Fibroblast of villous mesenchyme (primary cell): Measurements from ENCODE around the gene EML1. TPM values are rescaled to one million over a fixed set of nuclear protein-coding genes. Genes with fewer than 3 reads are reported as not detected.

Experiments
- DNase-seq: peaks from one replicate; pipeline ENCODE4 v3.0.0-alpha.2; 2010; ENCODE audit warnings: low read depth
- H3K4me3 ChIP-seq: 2 replicates; pipeline ENCODE4 v1.5.1; 2011; ENCODE audit warnings: low read depth, mild to moderate bottlenecking, low read length
- total RNA-seq: library from RNA; depleted of rRNA; stranded (reverse); fragments of >200 nt; gene quantifications from 2 replicates; pipeline ENCODE4 v1.2.3, GENCODE V29; 2012
- TF ChIP-seq, protein P1 (sequence below): IDR thresholded peaks from 2 replicates; pipeline ENCODE4 v1.5.1; 2012; ENCODE audit warnings: low read depth, mild to moderate bottlenecking, low read length; ENCODE audit not compliant: insufficient read depth

EML1 gene
- total RNA-seq, 1 donor, result 34.5 TPM

DNA sequence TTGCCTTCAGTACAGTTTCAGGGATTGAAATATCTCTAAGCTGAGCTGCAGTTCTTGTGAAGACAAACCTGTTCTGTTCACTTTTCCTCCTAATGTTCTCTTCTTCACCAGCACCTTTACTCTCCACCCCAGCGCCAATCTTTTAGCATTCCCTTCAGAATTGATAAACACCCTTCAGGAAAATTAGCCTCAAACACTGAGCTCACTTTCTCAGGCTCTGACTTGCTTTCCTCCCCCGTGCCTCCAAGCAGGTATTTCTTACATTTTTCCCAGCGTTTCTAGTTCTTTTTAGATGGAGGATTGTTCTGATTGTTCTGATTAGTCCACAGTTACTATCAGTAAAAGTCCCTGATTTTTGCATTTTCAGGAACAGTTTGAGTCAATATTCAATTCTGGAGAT is 183.5 kb downstream of the EML1 start:
- no peak for DNase-seq
- H3K4me3 ChIP-seq, result no peak overlapping the region
- TF ChIP-seq, protein P1, sequence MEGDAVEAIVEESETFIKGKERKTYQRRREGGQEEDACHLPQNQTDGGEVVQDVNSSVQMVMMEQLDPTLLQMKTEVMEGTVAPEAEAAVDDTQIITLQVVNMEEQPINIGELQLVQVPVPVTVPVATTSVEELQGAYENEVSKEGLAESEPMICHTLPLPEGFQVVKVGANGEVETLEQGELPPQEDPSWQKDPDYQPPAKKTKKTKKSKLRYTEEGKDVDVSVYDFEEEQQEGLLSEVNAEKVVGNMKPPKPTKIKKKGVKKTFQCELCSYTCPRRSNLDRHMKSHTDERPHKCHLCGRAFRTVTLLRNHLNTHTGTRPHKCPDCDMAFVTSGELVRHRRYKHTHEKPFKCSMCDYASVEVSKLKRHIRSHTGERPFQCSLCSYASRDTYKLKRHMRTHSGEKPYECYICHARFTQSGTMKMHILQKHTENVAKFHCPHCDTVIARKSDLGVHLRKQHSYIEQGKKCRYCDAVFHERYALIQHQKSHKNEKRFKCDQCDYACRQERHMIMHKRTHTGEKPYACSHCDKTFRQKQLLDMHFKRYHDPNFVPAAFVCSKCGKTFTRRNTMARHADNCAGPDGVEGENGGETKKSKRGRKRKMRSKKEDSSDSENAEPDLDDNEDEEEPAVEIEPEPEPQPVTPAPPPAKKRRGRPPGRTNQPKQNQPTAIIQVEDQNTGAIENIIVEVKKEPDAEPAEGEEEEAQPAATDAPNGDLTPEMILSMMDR, result no peak

DNA sequence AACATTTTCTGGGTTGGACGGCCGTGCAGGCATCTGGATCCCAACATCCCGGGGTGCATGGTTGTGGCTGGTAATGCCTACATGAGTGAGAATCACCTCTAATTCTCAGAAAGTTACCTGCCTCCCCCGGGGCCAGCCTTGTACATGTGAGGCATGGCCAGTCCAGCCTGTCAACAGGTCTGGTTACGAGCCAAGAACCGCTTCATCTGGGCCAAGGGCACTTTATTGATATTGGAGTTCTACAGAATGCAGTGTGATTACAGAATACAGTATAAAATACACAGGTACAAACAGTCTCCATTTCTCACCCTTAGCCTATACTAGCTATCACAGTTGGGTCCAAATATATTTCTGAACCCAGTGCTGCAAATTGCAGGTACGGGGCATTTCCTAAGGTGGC is 187.1 kb downstream of the EML1 start:
- DNase-seq, result no peak
- H3K4me3 ChIP-seq, result no peak overlapping the region
- TF ChIP-seq, protein P1, result no peak

DNA sequence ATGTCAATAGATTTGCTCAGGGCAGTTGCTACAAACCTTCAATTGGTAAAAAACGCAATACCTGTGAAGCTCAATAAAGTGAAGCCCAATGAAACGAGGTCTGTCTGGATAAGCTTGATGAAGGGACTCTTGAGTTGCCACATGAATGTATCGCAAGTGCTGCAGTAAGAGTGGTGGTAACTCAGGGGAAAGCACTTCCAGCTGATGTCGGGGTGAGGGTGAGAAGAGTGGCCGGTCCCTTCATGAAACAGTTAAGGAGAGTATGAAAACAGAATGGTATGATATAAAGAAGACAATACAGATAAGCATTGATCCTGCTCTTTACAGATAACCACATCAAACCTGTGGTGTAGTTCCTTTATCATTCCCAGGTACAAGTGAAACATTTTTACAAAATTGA is 188.6 kb downstream of the EML1 start:
- TF ChIP-seq, protein P1, result no peak

DNA sequence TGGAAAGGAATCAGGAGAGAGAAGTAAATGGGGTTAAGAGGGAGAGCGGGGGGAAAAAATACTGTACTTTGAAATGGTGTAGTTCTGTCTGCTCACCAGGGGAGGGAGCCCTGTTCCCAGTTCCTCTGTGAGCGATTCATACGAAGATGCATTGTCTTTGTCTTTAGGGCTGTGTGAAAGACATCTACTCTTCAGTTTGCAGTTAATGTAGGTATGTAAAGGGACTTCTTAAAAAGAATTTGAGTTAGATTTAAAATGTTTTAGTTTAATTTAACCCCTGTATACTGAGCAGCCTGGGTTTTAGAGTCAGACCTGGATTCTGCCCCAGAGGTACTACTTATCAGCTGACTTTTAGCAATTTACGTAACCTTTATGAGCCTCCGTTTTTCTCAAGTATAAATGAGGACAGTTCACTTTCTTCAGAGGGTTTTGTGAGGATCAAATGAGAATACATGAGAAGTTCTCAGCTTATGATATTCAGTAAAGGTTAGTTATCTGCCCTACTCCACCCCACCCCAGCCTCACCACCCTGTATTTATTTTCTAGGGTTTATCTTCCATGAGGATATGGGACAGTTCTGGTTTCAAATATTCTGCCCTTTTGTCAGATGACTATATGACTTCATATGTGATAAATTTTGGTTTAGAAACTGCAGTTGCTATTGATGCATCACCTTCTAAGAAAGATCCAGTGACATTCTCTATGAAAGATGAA is 189.5 kb downstream of the EML1 start:
- no peak overlapping the region for H3K4me3 ChIP-seq
- peak; percentile 76 for DNase-seq

More for the DNA sequence above, 188.6 kb downstream of the EML1 start:
- H3K4me3 ChIP-seq, result no peak overlapping the region
- DNase-seq, result no peak

DNA sequence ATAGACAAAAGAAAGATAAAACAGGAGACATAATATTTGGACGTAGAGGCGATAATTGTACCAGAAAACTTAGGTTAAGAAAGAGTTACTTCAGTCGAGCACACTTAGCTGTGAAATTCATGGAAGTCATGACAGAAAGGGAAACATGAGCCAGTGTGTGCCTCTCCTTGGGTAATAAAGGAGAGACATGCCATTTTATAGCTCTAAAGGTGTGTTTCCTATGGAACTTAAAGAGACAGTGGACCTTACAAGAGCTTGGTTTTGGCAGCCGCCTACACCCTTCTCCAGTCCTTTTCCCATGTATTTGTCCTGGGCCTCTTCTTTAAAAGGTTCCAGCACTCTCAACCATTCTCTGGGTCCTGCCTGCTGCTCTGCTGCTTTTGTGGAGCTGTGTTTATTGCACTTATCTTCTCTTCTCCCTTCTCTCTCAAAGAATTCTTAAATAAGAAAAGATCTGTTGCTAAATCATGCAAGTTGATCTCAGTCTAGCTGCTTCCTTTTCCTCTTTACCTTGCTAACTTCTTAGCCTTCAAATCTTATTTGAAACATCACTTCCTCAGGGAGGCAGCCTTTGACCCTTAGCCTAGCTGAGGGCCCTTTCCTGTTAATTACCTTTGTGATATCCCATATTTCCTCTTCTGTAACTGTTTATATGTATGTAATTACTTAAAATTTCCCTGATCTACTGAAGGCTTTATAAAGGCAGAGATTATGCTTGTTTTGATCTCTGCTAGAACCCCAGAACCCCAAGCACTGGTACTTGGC is 190.2 kb downstream of the EML1 start:
- DNase-seq, result no peak
- H3K4me3 ChIP-seq, result no peak overlapping the region
- TF ChIP-seq, protein P1, result no peak

More for the DNA sequence above, 189.5 kb downstream of the EML1 start:
- TF ChIP-seq, protein P1, result peak; percentile 90

DNA sequence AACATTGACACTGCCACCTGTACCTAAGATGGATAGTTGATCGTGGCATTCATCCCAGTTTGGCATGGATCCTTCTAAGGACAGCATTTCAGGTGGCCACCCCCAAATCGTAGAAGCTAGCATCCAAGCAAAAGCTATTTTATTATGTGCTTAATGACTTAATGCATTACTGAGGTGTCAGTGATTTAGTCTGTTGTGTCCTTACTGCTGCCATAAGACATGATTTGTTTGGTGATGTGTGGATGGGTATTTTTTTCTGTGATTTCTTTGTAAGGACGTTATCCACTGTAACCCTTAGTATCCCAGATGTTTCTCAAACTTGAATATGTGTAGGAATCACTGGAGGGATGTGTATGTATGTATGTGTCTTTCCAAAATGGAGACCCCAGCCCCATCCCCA is 190.8 kb downstream of the EML1 start:
- no peak overlapping the region for H3K4me3 ChIP-seq
- TF ChIP-seq, protein P1, result no peak
- DNase-seq, result no peak
